Measurements from ENCODE around the gene SERPINB8.

Gene SERPINB8

GRCh38 chr18:63965716-63966330 lies 4.1 kb upstream of the SERPINB8 start:
- no peak for DNase-seq (ENCODE audit: low read depth)
- TF ChIP-seq CTCF (IDR thresholded peaks at IDR 0.05; ENCODE audit: control insufficient read depth, extremely low read depth, insufficient read depth), result no peak
- H3K4me3 ChIP-seq (ENCODE audit: low read depth, low read length), result no peak overlapping the region

GRCh38 chr18:63970809-63971205 lies 926 bp downstream of the SERPINB8 start:
- DNase-seq (ENCODE audit: low read depth), result no peak
- peak overlapping the region; percentile 74 for H3K4me3 ChIP-seq (ENCODE audit: low read depth, low read length)
- TF ChIP-seq CTCF (IDR thresholded peaks at IDR 0.05; ENCODE audit: control insufficient read depth, extremely low read depth, insufficient read depth), result no peak

GRCh38 chr18:63971320-63972001 lies 1.6 kb downstream of the SERPINB8 start:
- no peak overlapping the region for H3K4me3 ChIP-seq (ENCODE audit: low read depth, low read length)
- DNase-seq (ENCODE audit: low read depth), result no peak
- TF ChIP-seq CTCF (IDR thresholded peaks at IDR 0.05; ENCODE audit: control insufficient read depth, extremely low read depth, insufficient read depth), result no peak

GRCh38 chr18:63972002-63972376 lies 2.1 kb downstream of the SERPINB8 start:
- no peak for TF ChIP-seq CTCF (IDR thresholded peaks at IDR 0.05; ENCODE audit: control insufficient read depth, extremely low read depth, insufficient read depth)
- DNase-seq (ENCODE audit: low read depth), result no peak
- H3K4me3 ChIP-seq (ENCODE audit: low read depth, low read length), result no peak overlapping the region

DNA sequence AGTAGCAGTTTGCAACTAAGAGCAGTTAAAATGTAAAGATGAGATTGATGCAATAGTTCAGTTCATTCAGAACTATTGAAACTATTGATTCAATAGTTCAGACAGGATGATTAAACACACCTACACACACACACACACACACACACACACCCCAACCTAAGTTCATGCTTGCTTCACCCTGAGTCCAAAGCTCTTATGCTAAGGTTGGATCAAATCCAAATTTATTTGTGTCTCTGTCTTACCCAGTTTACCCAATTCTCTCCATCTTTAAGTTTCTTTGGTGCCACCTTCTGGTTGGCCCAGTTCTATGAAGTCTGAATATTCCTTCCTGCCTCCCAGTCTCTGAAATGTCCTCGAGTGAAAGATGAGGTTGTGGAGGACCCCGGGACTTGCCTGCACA lies 5.1 kb downstream of the SERPINB8 start:
- DNase-seq (ENCODE audit: low read depth), result no peak
- TF ChIP-seq CTCF (IDR thresholded peaks at IDR 0.05; ENCODE audit: control insufficient read depth, extremely low read depth, insufficient read depth), result 0 out of 2 replicates have a peak, but pooled peaks have one; percentile 4

GRCh38 chr18:63975628-63976027 lies 5.7 kb downstream of the SERPINB8 start:
- no peak for DNase-seq (ENCODE audit: low read depth)
- H3K4me3 ChIP-seq (ENCODE audit: low read depth, low read length), result no peak overlapping the region
- TF ChIP-seq CTCF (IDR thresholded peaks at IDR 0.05; ENCODE audit: control insufficient read depth, extremely low read depth, insufficient read depth), result no peak

More for the DNA sequence above, 5.1 kb downstream of the SERPINB8 start:
- H3K4me3 ChIP-seq (ENCODE audit: low read depth, low read length), result no peak overlapping the region

- no peak for TF ChIP-seq CTCF (IDR thresholded peaks at IDR 0.05; ENCODE audit: control insufficient read depth, extremely low read depth, insufficient read depth)
- H3K4me3 ChIP-seq (ENCODE audit: low read depth, low read length), result no peak overlapping the region
- DNase-seq (ENCODE audit: low read depth), result no peak
These were observed 7.2 kb downstream of the SERPINB8 start for GRCh38 chr18:63977040-63977439.

Data from LNCaP clone FGC (cell line).